ENCODE measurements around the gene EDRF1. TPM values are rescaled to one million over a fixed set of nuclear protein-coding genes. Genes with fewer than 3 reads are reported as not detected.

The EDRF1 gene
- total RNA-seq, 1 donor from 2014 or later: 41.3 TPM

DNA sequence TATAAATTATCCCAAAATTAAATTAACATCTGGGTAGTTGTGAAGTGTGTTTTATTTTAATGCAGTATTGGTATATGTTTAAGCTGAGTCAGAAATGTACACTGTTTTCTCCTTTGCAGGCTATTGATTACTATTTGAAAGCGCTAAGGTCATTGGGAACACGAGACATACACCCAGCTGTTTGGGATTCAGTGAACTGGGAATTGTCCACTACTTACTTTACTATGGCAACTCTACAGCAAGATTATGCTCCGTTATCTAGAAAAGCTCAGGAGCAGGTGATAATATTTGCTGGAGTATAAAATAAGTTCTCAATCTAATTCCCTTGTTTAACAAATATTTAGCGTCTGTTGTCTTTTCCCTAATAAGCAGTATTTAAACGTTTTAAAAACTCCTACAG, 27.9 kb downstream of the EDRF1 start:
- Mint-ChIP-seq H3K27me3 (ENCODE audit: unreplicated experiment) (no peaks in the 10 kb centered on the region), H3K9me3 (ENCODE audit: unreplicated experiment) (no peaks in the 10 kb centered on the region), H3K27ac (ENCODE audit: unreplicated experiment) (no peak overlapping the region), H3K36me3 (ENCODE audit: unreplicated experiment) (peaks cover 4% of the 10 kb centered on the region), H3K4me1 (ENCODE audit: low read depth, unreplicated experiment) (no peaks in the 10 kb centered on the region), H3K4me3 (ENCODE audit: unreplicated experiment) (no peak overlapping the region)
- no peak for TF ChIP-seq CTCF (IDR thresholded peaks at IDR 0.05; ENCODE audit: partially characterized antibody, unreplicated experiment)
- no peak for DNase-seq

DNA sequence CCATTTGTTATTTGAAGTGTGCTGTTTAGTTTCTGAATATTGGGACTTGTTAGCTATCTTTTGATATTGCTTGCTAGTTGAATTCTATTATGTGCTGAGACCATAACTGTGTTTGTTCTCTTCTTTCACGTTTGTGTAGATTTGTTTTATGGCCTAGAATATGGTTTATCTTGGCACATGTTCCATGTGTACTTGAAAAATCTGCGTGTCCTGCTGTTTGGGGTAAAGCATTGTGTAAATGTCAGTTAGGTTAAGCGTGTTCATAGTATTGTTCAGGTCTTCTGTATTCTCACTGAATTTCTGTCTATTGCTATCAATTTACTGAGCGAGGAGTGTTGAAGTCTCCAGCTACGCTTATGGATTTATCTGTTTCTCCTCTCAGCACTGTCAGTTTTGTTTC, 36.7 kb downstream of the EDRF1 start:
- no peak overlapping the region for H3K27ac Mint-ChIP-seq (ENCODE audit: unreplicated experiment)

GRCh38 chr10:125756853-125757487, 37.5 kb downstream of the EDRF1 start:
- Mint-ChIP-seq H3K9me3 (ENCODE audit: unreplicated experiment) (peaks cover 4% of the 10 kb centered on the region), H3K4me1 (ENCODE audit: low read depth, unreplicated experiment) (peaks cover 23% of the 10 kb centered on the region), H3K27ac (ENCODE audit: unreplicated experiment) (no peak overlapping the region), H3K4me3 (ENCODE audit: unreplicated experiment) (no peak overlapping the region), H3K27me3 (ENCODE audit: unreplicated experiment) (peaks cover 1% of the 10 kb centered on the region), H3K36me3 (ENCODE audit: unreplicated experiment) (no peaks in the 10 kb centered on the region)
- TF ChIP-seq CTCF (IDR thresholded peaks at IDR 0.05; ENCODE audit: partially characterized antibody, unreplicated experiment): no peak
- no peak for DNase-seq

More for the DNA sequence above, 36.7 kb downstream of the EDRF1 start:
- Mint-ChIP-seq H3K27me3 (ENCODE audit: unreplicated experiment) (no peaks in the 10 kb centered on the region), H3K4me3 (ENCODE audit: unreplicated experiment) (no peak overlapping the region), H3K36me3 (ENCODE audit: unreplicated experiment) (no peaks in the 10 kb centered on the region), H3K9me3 (ENCODE audit: unreplicated experiment) (peaks cover 4% of the 10 kb centered on the region), H3K4me1 (ENCODE audit: low read depth, unreplicated experiment) (peaks cover 15% of the 10 kb centered on the region)
- TF ChIP-seq CTCF (IDR thresholded peaks at IDR 0.05; ENCODE audit: partially characterized antibody, unreplicated experiment): no peak
- DNase-seq: no peak

- no peak for DNase-seq
- H3K4me3 Mint-ChIP-seq (ENCODE audit: unreplicated experiment): no peak overlapping the region
- peaks cover 4% of the 10 kb centered on the region for H3K9me3 Mint-ChIP-seq (ENCODE audit: unreplicated experiment)
- peak overlapping the region; percentile 36 for H3K27ac Mint-ChIP-seq (ENCODE audit: unreplicated experiment)
- peaks cover 2% of the 10 kb centered on the region for H3K27me3 Mint-ChIP-seq (ENCODE audit: unreplicated experiment)
- TF ChIP-seq CTCF (IDR thresholded peaks at IDR 0.05; ENCODE audit: partially characterized antibody, unreplicated experiment): no peak
- H3K36me3 Mint-ChIP-seq (ENCODE audit: unreplicated experiment): no peaks in the 10 kb centered on the region
- peaks cover 26% of the 10 kb centered on the region for H3K4me1 Mint-ChIP-seq (ENCODE audit: low read depth, unreplicated experiment)
These were observed 38.2 kb downstream of the EDRF1 start for GRCh38 chr10:125757742-125758141.

DNA sequence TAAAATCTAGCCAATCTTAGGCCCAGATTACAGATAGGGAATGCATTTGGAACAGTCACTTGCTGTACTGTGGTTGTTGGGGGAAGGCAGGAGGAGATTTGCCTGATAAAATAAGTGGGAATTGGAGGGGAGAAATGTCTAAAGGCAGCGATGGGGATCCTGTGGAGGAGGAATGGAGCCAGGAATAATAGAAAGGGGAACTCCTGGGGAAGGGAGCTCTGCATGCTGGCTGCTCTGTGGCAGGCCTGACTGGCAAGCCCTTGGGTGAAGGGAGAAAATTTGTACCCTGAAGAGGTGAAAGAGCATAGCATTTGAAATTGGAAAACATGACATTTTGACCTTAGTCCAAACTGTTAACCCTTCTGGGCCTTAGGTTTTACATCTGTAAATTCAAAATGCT, 42.5 kb downstream of the EDRF1 start:
- no peak for DNase-seq
- Mint-ChIP-seq H3K4me3 (ENCODE audit: unreplicated experiment) (no peak overlapping the region), H3K27ac (ENCODE audit: unreplicated experiment) (peak overlapping the region; percentile 63), H3K27me3 (ENCODE audit: unreplicated experiment) (peaks cover 2% of the 10 kb centered on the region), H3K9me3 (ENCODE audit: unreplicated experiment) (peaks cover 2% of the 10 kb centered on the region), H3K4me1 (ENCODE audit: low read depth, unreplicated experiment) (peaks cover 26% of the 10 kb centered on the region), H3K36me3 (ENCODE audit: unreplicated experiment) (peaks cover 4% of the 10 kb centered on the region)
- no peak for TF ChIP-seq CTCF (IDR thresholded peaks at IDR 0.05; ENCODE audit: partially characterized antibody, unreplicated experiment)
